HG02571 (cell line): ENCODE results near the gene SLC39A2.

ENCODE experiments used
- ATAC-seq: cut with Tn5 transposase; IDR thresholded peaks from one replicate; pipeline ENCODE4 v1.9.1; 2021; ENCODE audit warnings: mild to moderate bottlenecking, moderate library complexity; ENCODE audit not compliant: unreplicated experiment

The SLC39A2 gene

GRCh38 chr14:21043387-21043973, 44.4 kb downstream of the SLC39A2 start:
- ATAC-seq = no peak

- ATAC-seq = no peak
Observed at GRCh38 chr14:21043974-21044618, 45.0 kb downstream of the SLC39A2 start.

GRCh38 chr14:21047378-21047781, 48.3 kb downstream of the SLC39A2 start:
- ATAC-seq = no peak

GRCh38 chr14:21048638-21049037, 49.5 kb downstream of the SLC39A2 start:
- no peak for ATAC-seq

- no peak for ATAC-seq
Observed at GRCh38 chr14:21049271-21049673, 50.2 kb downstream of the SLC39A2 start.

- ATAC-seq = no peak
Observed at GRCh38 chr14:21050597-21050996, 51.5 kb downstream of the SLC39A2 start.
